Stimulated activated memory B cell treated with anti-CD40 and anti-IgM and Interleukin-4, amounts not matched to agents 10 μg/mL and 1 μg/mL and 100 μg/mL, for 72 hours (primary cell): Measurements from ENCODE around the gene POLR3K.
A peak's percentile ranks its signal among the peaks of the same experiment; 100 is the strongest.

Source experiments
- ATAC-seq: fragments of 150-1000 bp; cut with Tn5 transposase; 2 replicates; pipeline ENCODE4 v1.10.0; 2021
- H3K27ac Mint-ChIP-seq: one replicate; pipeline ENCODE4 v1.8.0; 2022; ENCODE audit warnings: mild to moderate bottlenecking, mixed read lengths
- H3K27me3 Mint-ChIP-seq: one replicate; pipeline ENCODE4 v1.8.0; 2022; ENCODE audit warnings: mixed read lengths
- H3K36me3 Mint-ChIP-seq: one replicate; pipeline ENCODE4 v1.8.0; 2022; ENCODE audit warnings: mixed read lengths
- H3K4me1 Mint-ChIP-seq: one replicate; pipeline ENCODE4 v1.8.0; 2022; ENCODE audit warnings: mixed read lengths
- H3K4me3 Mint-ChIP-seq: one replicate; pipeline ENCODE4 v1.8.0; 2022; ENCODE audit warnings: mild to moderate bottlenecking, moderate library complexity, mixed read lengths
- H3K9me3 Mint-ChIP-seq: one replicate; pipeline ENCODE4 v1.8.0; 2022; ENCODE audit warnings: mixed read lengths

The POLR3K gene

DNA sequence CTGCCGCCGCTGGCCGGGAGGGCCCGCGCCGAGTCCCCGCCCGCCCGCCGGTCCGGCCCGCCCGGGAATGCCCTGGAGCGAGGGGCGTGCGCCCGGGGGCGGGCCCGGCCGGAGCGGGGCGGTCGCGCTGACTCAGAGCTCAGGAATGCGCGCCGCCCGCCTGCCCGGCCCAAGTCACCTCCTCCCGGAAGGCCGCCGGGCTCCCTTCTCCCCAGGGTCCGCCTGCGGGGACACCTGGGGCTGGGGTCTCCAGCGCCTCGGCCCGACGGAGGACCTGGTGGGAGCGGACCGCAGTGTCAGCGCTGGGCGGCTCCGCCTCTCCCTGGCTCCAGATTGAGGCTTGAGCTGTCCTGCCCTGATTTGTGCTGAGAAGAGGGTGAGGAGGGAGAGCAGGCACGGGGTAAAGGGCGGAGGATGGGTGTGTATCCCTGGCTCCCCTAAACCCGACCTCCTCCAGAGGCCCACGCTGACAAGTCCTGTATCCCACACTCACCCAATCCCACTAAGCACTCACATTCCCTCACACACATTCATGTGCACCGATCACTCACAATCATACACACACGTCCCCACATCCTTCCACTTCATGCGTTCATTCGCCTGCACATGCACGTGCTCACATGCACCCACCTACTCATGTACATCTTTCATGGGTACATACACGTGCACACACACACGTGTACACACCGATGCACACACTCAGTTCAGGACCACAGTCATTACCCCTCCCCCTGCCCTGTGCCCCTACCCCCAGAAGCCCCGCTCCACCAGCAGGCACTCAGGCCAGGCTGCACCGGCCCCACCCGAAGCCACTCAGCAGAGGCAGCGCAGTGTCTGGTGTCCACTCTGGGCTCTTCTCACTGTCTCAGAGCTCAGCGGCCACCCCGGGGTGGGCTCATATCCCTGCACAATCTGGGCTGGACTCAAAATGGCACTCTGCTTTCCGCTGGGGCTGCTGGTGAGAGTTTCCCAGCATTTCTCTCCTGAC, 19.4 kb upstream of the POLR3K start, which contains the start of gene RHBDF1:
TSS of gene RHBDF1 (minus strand) at position 71 of the 988 bp plus-strand sequence. CDS start 7,616 bp downstream, outside the sequence.
- Mint-ChIP-seq H3K27me3 (peaks cover 36% of the 10 kb centered on the region), H3K9me3 (no peaks in the 10 kb centered on the region), H3K36me3 (no peaks in the 10 kb centered on the region), H3K27ac (no peak within 1 kb of the TSS), H3K4me3 (peak within 1 kb of the TSS; percentile 54), H3K4me1 (peaks cover 24% of the 10 kb centered on the region)
- ATAC-seq, result peak; percentile 9

DNA sequence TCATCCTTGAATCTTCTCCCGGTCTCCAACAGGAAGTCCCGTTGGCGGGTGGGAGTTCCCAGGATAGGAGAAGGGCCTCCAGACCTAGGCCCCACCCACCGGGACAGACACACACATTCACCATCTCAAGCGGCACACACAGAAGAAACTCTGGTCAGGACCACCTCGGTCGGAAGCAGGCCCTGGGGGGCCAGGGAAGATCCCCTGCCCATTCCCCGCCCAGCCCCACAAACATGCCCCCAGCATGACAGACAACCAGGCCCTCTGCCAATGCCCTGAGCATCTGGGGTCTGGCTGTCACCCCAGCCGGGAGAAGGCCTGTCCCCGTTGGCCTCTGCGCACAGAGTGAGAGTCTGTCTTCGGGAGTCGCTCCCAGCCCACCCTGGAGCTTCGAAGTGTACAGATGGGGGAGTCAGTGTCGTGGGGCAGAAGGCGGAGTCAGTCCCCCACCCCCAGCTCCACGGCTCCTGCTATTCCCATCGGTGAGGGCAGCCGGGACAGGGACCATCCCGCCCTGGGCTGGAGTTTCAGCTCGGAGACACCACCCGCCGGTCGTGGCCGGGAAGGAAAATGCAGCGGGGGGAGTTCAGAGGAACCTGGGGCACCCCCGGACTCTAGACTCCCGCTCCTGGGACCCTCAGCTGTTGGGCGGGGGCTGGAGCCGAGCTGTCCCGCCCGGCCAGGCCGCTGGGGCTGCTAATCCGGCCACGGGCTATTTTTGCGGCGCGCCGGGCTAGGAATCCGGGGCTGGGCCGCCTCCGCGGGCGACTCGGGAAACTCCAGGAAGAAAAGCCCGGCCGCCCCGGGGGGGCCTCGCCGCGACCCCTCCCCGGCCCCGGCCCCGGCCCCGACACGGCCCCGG, 18.4 kb upstream of the POLR3K start:
- Mint-ChIP-seq H3K9me3 (no peaks in the 10 kb centered on the region), H3K4me1 (peaks cover 18% of the 10 kb centered on the region), H3K27ac (no peak overlapping the region), H3K36me3 (no peaks in the 10 kb centered on the region), H3K4me3 (peak overlapping the region; percentile 34), H3K27me3 (peaks cover 42% of the 10 kb centered on the region)
- no peak for ATAC-seq

DNA sequence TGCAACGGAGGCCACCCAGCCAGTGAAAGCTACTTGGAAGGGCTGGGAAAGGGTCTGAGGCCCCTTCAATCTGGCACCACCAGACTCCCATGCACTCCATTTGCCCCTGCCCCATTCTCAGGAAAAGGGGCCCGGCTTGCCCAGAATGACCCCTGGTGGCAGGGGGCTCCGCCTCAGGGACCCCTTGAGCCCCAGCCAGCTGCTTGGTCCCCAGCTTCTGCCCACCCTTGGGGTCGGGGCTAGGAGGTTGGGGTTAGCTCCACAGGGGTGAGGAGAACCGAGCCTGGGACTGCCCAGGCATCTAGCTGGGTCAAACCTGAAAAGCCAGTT, 17.8 kb upstream of the POLR3K start:
- peaks cover 42% of the 10 kb centered on the region for H3K27me3 Mint-ChIP-seq
- H3K9me3 Mint-ChIP-seq, result no peaks in the 10 kb centered on the region
- H3K27ac Mint-ChIP-seq, result no peak overlapping the region
- H3K36me3 Mint-ChIP-seq, result no peaks in the 10 kb centered on the region
- no peak for ATAC-seq
- H3K4me3 Mint-ChIP-seq, result no peak overlapping the region
- peaks cover 12% of the 10 kb centered on the region for H3K4me1 Mint-ChIP-seq

DNA sequence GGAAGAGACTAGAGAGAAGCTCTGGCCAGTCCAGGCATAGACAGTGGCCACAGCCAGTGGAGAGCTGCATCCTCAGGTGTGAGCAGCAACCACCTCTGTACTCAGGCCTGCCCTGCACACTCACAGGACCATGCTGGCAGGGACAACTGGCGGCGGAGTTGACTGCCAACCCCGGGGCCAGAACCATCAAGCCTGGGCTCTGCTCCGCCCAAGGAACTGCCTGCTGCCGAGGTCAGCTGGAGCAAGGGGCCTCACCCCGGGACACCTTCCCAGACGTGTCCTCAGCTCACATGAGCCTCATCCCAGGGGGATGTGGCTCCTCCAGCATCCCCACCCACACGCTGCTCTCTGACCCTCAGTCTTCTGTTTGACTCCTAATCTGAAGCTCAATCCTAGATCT, 15.8 kb upstream of the POLR3K start:
- no peak for ATAC-seq
- Mint-ChIP-seq H3K9me3 (no peaks in the 10 kb centered on the region), H3K4me3 (no peak overlapping the region), H3K36me3 (no peaks in the 10 kb centered on the region), H3K27ac (no peak overlapping the region), H3K27me3 (peaks cover 42% of the 10 kb centered on the region), H3K4me1 (peaks cover 15% of the 10 kb centered on the region)

DNA sequence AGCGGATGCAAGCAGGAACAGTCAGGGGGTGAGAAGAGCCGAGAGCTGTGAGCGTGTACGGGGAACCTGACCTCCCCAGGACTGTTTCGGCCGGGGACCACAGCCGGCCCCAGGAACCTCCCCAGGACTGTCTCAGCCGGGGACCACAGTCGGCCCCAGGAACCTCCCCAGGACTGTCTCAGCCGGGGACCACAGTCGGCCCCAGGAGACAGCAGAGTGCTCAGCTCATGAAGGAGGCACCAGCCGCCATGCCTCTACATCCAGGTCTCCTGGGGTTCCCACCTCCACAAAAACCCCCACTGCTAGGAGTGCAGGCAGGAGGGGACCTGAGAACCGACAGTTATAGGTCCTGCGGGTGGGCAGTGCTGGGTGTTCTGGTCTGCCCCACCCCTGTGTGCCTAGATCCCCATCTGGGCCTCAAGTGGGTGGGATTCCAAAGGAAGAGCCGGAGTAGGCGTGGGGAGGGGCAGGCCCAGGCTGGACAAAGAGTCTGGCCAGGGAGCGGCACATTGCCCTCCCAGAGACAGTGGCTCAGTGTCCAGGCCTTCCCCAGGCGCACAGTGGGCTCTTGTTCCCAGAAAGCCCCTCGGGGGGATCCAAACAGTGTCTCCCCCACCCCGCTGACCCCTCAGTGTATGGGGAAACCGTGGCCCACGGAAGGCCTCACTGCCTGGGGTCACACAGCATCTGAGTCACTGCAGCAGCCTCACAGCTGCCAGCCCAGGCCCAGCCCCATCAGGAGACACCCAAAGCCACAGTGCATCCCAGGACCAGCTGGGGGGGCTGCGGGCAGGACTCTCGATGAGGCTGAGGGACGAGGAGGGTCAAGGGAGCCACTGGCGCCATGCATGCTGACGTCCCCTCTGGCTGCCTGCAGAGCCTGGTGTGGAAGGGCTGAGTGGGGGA, 14.7 kb upstream of the POLR3K start:
- H3K9me3 Mint-ChIP-seq, result no peaks in the 10 kb centered on the region
- no peak overlapping the region for H3K27ac Mint-ChIP-seq
- H3K4me3 Mint-ChIP-seq, result no peak overlapping the region
- no peaks in the 10 kb centered on the region for H3K36me3 Mint-ChIP-seq
- peaks cover 31% of the 10 kb centered on the region for H3K27me3 Mint-ChIP-seq
- ATAC-seq, result no peak
- peaks cover 14% of the 10 kb centered on the region for H3K4me1 Mint-ChIP-seq

DNA sequence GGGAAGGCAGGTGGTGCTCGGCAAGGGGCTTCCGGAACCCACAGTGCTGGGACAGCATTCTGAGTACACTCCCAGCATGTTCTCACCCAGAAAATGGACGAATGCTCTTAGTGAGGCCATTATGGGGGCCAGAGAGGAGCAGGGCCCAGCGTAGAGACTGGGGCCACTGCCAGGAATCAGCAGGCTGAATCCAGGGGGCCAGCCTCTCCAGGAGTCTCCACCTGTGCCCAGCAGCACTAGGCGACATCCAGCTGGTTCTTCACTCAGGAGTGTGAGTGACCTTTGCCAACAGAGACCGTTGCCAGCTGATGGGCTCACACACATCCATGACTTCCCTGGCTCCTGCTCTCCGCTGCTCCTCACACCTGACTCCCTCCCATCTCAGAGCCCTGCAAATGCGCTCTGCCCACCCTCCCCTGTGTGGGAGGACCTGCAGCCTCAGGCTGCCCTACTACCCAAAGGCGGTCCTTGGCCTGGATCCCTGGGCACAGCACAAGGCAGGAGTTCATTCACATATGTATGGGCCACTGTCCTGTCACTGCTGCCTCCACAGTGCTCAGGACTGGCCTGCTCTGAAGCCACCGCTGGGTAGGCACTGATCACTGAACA, 13.9 kb upstream of the POLR3K start:
- Mint-ChIP-seq H3K4me3 (no peak overlapping the region), H3K27ac (no peak overlapping the region), H3K9me3 (no peaks in the 10 kb centered on the region), H3K4me1 (peaks cover 9% of the 10 kb centered on the region), H3K36me3 (no peaks in the 10 kb centered on the region), H3K27me3 (peaks cover 25% of the 10 kb centered on the region)
- no peak for ATAC-seq

DNA sequence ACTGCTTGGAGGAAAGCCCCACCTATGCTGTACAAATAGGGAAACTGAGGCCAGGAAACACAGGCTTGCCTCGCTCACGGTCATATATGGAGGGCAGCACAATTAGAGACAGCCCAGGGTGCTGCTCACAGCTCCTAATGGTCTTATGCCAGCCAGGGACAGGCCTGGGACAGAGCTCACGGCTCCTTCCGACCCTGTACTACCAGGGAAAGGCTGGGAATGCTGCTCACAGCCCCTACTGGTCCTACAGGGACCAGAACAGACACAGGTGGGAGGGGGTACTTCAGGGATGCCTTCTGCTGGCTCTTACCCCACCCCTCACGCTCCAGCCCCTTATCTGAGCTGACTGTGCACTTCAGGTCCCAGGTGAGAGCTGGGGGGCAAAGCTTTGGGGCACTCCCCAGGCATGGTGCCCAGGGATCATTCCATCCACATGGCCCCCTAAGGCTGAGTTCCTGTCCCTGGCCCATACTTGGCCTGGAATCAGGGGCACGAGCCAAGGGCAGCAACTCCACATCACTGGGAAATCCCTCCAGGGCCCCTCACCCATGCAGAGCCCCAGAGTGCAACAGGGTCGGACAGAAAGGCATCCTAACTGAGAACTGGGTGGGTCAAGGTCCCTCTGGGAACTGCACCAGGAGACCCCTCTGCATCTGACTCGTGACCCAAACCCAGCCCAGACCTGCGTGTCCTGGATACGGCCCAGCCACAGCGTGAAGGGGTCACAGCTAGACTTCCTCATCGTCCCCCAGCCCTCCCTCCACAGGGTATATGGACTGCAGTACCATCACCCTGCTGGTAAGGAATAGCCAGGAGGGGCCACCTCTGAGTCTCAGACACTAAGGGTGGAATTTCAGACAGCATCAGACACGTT, 13.1 kb upstream of the POLR3K start:
- H3K9me3 Mint-ChIP-seq, result no peaks in the 10 kb centered on the region
- H3K27ac Mint-ChIP-seq, result no peak overlapping the region
- H3K4me3 Mint-ChIP-seq, result no peak overlapping the region
- H3K36me3 Mint-ChIP-seq, result no peaks in the 10 kb centered on the region
- peaks cover 23% of the 10 kb centered on the region for H3K27me3 Mint-ChIP-seq
- ATAC-seq, result no peak
- peaks cover 9% of the 10 kb centered on the region for H3K4me1 Mint-ChIP-seq

DNA sequence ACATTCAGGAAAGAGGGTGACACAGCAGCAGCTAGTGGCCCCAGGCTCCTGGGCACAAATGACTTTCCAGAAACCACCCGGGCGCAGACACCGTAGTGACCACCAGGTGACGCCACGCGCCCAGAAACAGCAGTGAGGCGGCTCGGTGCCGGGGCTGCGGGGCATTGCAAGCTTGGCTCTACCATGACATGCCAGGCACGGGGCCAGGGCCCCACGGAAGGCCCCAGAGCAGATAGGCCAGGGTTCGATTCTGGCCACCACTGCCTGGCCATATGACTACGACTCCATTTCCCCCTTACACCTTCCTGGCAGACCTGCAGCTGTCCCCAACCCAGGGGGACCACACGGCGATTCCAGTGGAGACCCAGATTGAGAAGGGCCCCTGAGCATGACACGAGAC, 12.3 kb upstream of the POLR3K start:
- Mint-ChIP-seq H3K9me3 (no peaks in the 10 kb centered on the region), H3K27ac (no peak overlapping the region), H3K27me3 (peaks cover 15% of the 10 kb centered on the region), H3K36me3 (no peaks in the 10 kb centered on the region), H3K4me1 (peaks cover 9% of the 10 kb centered on the region), H3K4me3 (no peak overlapping the region)
- ATAC-seq, result peak; percentile 79

DNA sequence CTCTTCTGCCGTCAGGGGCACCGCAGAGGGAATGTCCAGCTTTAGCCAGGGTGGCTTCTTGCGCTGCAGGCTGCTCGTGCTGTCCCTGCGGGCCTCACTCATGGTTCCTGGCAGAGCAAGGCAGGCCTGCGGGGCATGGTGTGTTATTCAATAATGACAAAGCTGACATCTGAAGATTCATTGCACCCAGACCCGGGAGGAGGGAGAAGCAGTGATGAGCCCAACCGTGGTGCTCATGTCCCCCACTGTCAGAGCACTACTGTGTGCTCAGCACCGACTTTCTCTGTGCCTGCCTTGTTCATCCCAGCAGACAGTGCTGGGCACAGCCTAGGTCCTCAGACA, 11.5 kb upstream of the POLR3K start:
- H3K4me1 Mint-ChIP-seq, result peaks cover 9% of the 10 kb centered on the region
- H3K9me3 Mint-ChIP-seq, result no peaks in the 10 kb centered on the region
- H3K4me3 Mint-ChIP-seq, result no peak overlapping the region
- ATAC-seq, result no peak
- no peaks in the 10 kb centered on the region for H3K36me3 Mint-ChIP-seq
- peaks cover 10% of the 10 kb centered on the region for H3K27me3 Mint-ChIP-seq
- H3K27ac Mint-ChIP-seq, result no peak overlapping the region

DNA sequence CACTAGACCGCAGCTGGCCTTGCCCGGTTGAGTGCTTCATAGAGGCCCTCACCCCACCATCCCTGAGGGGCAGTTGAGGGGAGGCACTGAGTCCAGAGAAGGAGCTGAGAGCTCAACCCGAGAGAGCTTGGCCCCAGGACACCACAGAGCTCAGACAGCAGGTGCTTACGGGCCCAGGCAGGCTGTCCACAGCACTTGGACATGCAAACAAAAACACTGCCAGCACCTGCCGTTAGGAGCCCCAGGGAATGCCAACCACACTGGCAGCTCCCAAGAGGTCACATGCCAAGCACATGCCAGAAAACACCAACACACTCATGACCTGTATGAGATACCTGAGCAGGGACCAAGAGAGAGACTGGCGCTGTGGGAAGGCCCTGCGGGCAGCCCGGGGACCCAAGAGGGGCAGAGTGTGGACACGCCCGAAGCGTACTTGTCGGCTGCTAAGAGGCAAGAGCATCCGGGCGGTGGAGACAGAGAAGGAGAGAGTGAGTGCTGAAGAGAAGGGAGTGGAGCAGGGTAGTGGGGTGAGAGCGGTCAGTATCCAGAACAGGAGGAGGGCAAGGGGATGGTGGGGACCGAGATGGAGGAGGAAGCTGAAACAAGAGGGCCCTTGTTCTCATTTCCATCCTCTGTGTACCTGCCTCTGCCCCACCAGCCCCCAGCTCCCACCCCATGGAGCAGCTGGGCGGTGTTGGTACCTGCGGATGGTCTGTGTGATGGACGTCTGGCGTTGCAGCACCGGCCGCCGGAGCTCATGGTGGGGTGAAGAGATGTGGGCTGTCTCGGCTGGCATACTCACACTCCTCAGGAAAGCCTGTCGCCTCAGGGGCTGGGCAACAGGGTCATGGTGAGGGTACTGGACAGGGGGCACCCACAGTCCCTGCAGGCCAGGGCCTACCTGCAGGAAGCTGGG, 10.8 kb upstream of the POLR3K start:
- no peaks in the 10 kb centered on the region for H3K9me3 Mint-ChIP-seq
- H3K27me3 Mint-ChIP-seq, result peaks cover 10% of the 10 kb centered on the region
- H3K36me3 Mint-ChIP-seq, result no peaks in the 10 kb centered on the region
- no peak overlapping the region for H3K4me3 Mint-ChIP-seq
- H3K27ac Mint-ChIP-seq, result no peak overlapping the region
- H3K4me1 Mint-ChIP-seq, result peaks cover 9% of the 10 kb centered on the region
- no peak for ATAC-seq

DNA sequence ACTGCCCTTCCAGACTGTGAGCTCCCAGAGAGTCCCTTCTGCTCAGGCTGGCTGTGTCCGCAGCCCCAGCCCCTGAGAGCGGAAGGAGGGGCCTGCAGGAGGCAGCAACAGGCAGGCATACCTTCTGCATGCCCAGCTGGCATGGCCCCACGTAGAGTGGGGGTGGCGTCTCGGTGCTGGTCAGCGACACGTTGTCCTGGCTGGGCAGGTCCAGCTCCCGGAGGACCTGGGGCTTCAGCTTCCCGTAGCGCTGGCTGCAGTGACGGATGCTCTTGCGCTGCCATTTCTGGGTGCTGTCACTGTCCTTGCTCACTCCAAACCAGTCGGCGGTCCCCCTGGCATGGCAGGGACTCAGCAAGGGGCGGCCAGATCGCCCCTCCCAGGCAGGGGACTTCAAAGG, 10.1 kb upstream of the POLR3K start:
- no peak overlapping the region for H3K4me3 Mint-ChIP-seq
- H3K27ac Mint-ChIP-seq, result no peak overlapping the region
- no peak for ATAC-seq
- peaks cover 10% of the 10 kb centered on the region for H3K27me3 Mint-ChIP-seq
- peaks cover 1% of the 10 kb centered on the region for H3K36me3 Mint-ChIP-seq
- peaks cover 9% of the 10 kb centered on the region for H3K4me1 Mint-ChIP-seq
- no peaks in the 10 kb centered on the region for H3K9me3 Mint-ChIP-seq

DNA sequence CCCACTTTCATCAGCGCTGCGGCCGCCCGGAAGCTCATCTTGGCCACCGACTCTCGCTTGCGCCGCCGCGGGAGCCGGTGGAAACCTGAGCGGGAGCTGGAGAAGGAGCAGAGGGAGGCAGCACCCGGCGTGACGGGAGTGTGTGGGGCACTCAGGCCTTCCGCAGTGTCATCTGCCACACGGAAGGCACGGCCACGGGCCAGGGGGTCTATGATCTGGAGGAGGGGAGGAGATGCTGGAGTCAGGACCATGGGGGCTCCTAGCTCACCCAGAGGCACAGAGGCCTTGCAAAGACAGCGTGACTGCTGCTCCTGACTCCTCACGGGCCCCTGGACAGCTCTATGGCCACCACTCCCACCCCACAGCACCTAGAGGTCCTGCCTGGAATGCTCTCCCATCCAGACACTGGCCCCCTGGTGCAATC, 9.6 kb upstream of the POLR3K start:
- ATAC-seq, result no peak
- Mint-ChIP-seq H3K4me3 (no peak overlapping the region), H3K36me3 (peaks cover 6% of the 10 kb centered on the region), H3K27me3 (peaks cover 8% of the 10 kb centered on the region), H3K4me1 (peaks cover 13% of the 10 kb centered on the region), H3K9me3 (no peaks in the 10 kb centered on the region), H3K27ac (no peak overlapping the region)
